Suprapubic skin (tissue), 4 donors: Measurements from ENCODE around the gene ABCA6. TPM values are rescaled to one million over a fixed set of nuclear protein-coding genes. Genes with fewer than 3 reads are reported as not detected.

Experiments used
- DNase-seq, 2 donors: peaks; one replicate each; pipeline ENCODE4 v3.0.0-alpha.2; 2019; ENCODE audit warnings: low spot score in 2 of 2
- H3K27ac ChIP-seq: fragments of 200-600 bp; sonication (generic); one replicate; pipeline ENCODE4 v1.5.1; 2019
- H3K27me3 ChIP-seq: fragments of 200-600 bp; sonication (generic); one replicate; pipeline ENCODE4 v1.5.1; 2019
- H3K36me3 ChIP-seq: fragments of 200-600 bp; sonication (generic); one replicate; pipeline ENCODE4 v1.5.1; 2019
- H3K4me1 ChIP-seq: fragments of 200-600 bp; sonication (generic); one replicate; pipeline ENCODE4 v1.5.1; 2019
- H3K4me3 ChIP-seq: fragments of 200-600 bp; sonication (generic); one replicate; pipeline ENCODE4 v1.5.1; 2019; ENCODE audit warnings: mild to moderate bottlenecking
- H3K9me3 ChIP-seq: fragments of 200-600 bp; sonication (generic); one replicate; pipeline ENCODE4 v1.5.1; 2019
- EP300 ChIP-seq: sonication (generic); formaldehyde crosslinking; IDR thresholded peaks from one replicate; pipeline ENCODE4 v1.6.1; 2017; ENCODE audit warnings: antibody characterized with exemption
- POLR2A ChIP-seq, 2 donors: fragments of 450-650 bp; IDR thresholded peaks; one replicate each; pipeline ENCODE4 v1.6.1; 2017; ENCODE audit warnings: antibody characterized with exemption in 2 of 2, mild to moderate bottlenecking in 2 of 2, moderate library complexity in 2 of 2
- POLR2AphosphoS5 ChIP-seq, 3 donors: sonication (generic); formaldehyde crosslinking; IDR thresholded peaks; one replicate each; pipeline ENCODE4 v1.6.1; 2017; ENCODE audit warnings: antibody characterized with exemption in 3 of 3
- WGBS: methylation state at CpG from one replicate; pipeline ENCODE4 v1.1.5; 2018; 5-methylcytosine and 5-hydroxymethylcytosine counted together
- total RNA-seq, 4 donors: library from RNA; depleted of rRNA; stranded (reverse); fragments of >200 nt; gene quantifications; one replicate each; pipeline ENCODE4 v1.1.0, GENCODE V29; 2016
- TF ChIP-seq, protein P1 (sequence below), 2 donors: fragments of 200-600 bp in 1 of 2; fragments of 450-650 bp in 1 of 2; sonication (generic) in 1 of 2; IDR thresholded peaks; one replicate each; pipeline ENCODE4 v1.5.1; 2016 to 2019; ENCODE audit warnings: antibody characterized with exemption in 2 of 2, mild to moderate bottlenecking in 1 of 2, moderate library complexity in 1 of 2

The ABCA6 gene
- total RNA-seq, 4 donors from 2014 or later: 6.6 to 43.0 (median 17.8) TPM

DNA sequence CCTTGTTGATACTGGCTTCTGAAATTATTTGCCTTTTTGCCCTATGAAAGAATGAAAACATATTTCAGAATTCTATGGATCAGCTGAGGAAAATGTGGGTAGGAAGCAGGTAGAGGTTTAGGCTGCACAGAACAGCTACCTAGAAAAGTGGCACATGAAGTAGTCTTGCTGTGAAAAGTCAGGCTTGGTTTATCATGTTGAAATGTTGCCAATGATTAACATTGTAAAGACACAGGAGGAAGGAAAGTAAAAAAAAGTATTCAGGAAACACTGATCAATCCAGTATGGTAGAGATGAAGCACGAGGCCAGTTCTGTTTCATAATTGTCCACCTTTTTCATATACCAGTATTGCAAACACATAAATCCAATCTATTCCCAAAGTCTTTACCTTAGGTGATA lies 29.9 kb downstream of the ABCA6 start:
- WGBS: 82% methylated on average over 1 of the region's 1 CpG
- Histone ChIP-seq H3K27ac (no peak overlapping the region), H3K4me3 (no peak overlapping the region), H3K4me1 (no peaks in the 10 kb centered on the region), H3K36me3 (peaks cover 16% of the 10 kb centered on the region), H3K9me3 (no peaks in the 10 kb centered on the region), H3K27me3 (no peaks in the 10 kb centered on the region)
- TF ChIP-seq EP300: no peak
- TF ChIP-seq POLR2AphosphoS5 (IDR thresholded peaks at IDR 0.05): no peak
- TF ChIP-seq, protein P1, sequence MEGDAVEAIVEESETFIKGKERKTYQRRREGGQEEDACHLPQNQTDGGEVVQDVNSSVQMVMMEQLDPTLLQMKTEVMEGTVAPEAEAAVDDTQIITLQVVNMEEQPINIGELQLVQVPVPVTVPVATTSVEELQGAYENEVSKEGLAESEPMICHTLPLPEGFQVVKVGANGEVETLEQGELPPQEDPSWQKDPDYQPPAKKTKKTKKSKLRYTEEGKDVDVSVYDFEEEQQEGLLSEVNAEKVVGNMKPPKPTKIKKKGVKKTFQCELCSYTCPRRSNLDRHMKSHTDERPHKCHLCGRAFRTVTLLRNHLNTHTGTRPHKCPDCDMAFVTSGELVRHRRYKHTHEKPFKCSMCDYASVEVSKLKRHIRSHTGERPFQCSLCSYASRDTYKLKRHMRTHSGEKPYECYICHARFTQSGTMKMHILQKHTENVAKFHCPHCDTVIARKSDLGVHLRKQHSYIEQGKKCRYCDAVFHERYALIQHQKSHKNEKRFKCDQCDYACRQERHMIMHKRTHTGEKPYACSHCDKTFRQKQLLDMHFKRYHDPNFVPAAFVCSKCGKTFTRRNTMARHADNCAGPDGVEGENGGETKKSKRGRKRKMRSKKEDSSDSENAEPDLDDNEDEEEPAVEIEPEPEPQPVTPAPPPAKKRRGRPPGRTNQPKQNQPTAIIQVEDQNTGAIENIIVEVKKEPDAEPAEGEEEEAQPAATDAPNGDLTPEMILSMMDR (IDR thresholded peaks at IDR 0.05): no peak
- TF ChIP-seq POLR2A (IDR thresholded peaks at IDR 0.05): no peak
- no peak for DNase-seq

DNA sequence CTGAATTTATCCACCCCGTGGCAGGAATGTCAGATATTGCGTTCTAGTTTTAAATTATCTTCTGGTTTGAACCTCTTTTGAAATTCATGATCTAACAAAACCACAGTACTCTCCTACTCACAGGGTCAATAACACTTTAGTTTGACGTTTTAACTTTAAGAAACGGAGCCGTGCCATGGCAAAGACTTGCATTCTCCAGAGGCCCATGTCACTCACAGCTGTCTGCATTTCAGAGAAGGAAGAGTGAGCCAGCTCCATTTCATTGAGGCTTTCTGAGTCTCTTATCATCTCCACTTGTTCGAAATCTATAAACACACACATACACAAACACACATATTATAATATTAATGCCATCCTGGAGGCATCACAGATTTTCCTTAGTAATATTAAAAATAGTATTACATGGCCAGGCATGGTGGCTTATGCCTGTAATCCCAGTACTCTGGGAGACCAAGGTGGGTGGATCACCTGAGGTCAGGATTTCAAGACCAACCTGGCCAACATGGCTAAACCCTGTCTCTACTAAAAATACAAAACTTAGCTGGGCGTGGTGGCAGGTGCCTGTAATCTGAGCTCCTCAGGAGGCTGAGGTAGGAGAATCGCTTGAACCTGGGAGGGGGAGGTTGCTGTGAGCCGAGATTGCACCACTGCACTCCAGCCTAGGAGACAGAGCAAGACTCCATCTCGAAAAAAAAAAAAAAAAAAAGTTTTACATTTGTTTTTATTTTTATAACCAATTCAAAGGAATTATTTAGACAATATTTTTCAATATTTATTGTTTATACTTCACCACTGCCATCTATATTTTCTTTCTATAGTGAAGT lies 35.6 kb downstream of the ABCA6 start:
- H3K4me3 ChIP-seq: no peak overlapping the region
- no peak for DNase-seq
- H3K9me3 ChIP-seq: no peaks in the 10 kb centered on the region
- WGBS: 86% methylated on average over 10 of the region's 10 CpGs
- TF ChIP-seq POLR2AphosphoS5 (IDR thresholded peaks at IDR 0.05) (no peak), EP300 (no peak), POLR2A (IDR thresholded peaks at IDR 0.05) (no peak)
- TF ChIP-seq, protein P1 (IDR thresholded peaks at IDR 0.05): no peak
- no peak overlapping the region for H3K27ac ChIP-seq
- H3K4me1 ChIP-seq: no peaks in the 10 kb centered on the region
- H3K27me3 ChIP-seq: no peaks in the 10 kb centered on the region
- peaks cover 9% of the 10 kb centered on the region for H3K36me3 ChIP-seq

DNA sequence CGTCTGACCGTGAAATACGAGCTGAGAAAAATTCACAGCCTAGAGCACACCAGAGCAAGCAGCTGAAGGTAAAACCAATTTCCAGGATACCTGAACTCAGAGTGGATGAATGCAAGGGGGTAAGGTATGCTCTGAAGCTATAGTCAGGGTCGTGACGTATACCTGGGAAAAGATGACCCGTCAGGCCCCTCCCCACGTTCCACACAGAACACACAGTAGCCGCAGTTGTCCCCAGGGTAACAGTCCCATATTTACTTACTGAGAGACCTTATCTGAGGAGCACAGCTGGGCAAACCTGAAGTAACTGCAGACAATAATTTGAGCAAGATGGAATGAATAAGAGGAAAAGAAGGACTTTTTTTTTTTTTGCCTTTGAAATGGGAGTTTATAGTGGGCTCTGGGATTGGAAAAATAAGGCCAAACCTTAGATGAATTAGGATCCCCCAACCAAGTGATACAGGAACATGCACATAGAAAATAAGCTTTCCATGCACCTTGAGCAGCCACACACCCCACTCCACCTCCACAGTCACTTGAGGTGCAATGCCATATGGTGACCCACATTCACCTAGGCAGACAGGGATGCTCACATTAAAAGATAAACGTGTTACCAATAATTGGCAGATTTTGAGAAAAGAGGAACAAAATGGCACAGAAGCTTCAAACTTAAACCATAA lies 38.0 kb downstream of the ABCA6 start:
- no peak for DNase-seq

DNA sequence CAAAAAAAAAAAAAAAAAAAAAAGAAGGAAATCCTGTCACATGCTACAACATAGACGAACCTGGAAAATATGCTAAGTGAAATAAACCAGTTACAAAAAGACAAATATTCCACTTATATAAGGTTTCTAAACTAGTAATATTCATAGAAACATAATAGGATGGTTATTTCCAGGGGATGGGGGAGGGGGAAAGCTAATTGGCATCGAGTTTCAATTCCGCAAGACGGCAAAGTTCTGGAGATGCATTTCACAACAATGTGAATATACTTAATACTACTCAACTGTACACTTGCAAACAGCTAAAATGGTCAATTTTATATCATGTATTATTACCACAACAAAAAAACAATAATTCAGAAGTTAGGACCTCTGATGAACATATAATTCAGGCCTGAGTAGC lies 43.1 kb downstream of the ABCA6 start:
- no peak overlapping the region for H3K4me3 ChIP-seq
- WGBS: 94% methylated on average over 4 of the region's 4 CpGs

More for the DNA sequence above, 38.0 kb downstream of the ABCA6 start:
- Histone ChIP-seq H3K9me3 (no peaks in the 10 kb centered on the region), H3K4me1 (no peaks in the 10 kb centered on the region), H3K4me3 (no peak overlapping the region), H3K27ac (no peak overlapping the region), H3K27me3 (no peaks in the 10 kb centered on the region), H3K36me3 (peaks cover 12% of the 10 kb centered on the region)
- TF ChIP-seq POLR2AphosphoS5 (IDR thresholded peaks at IDR 0.05) (no peak), POLR2A (IDR thresholded peaks at IDR 0.05) (no peak), EP300 (no peak)
- TF ChIP-seq, protein P1 (IDR thresholded peaks at IDR 0.05): no peak
- WGBS: 92% methylated on average over 9 of the region's 9 CpGs

More for the DNA sequence above, 43.1 kb downstream of the ABCA6 start:
- Histone ChIP-seq H3K9me3 (no peaks in the 10 kb centered on the region), H3K27ac (no peak overlapping the region), H3K27me3 (no peaks in the 10 kb centered on the region), H3K36me3 (peaks cover 31% of the 10 kb centered on the region), H3K4me1 (no peaks in the 10 kb centered on the region)
- no peak for DNase-seq
- no peak for TF ChIP-seq POLR2A (IDR thresholded peaks at IDR 0.05)
- TF ChIP-seq POLR2AphosphoS5 (IDR thresholded peaks at IDR 0.05): no peak
- TF ChIP-seq EP300: no peak
- TF ChIP-seq, protein P1 (IDR thresholded peaks at IDR 0.05): no peak
